Hindlimb muscle (tissue), 1 donor: ENCODE measurements around the gene SNX5. TPM values are rescaled to one million over a fixed set of nuclear protein-coding genes. Genes with fewer than 3 reads are reported as not detected.

ENCODE experiments used
- DNase-seq: peaks from one replicate; pipeline ENCODE4 v3.0.0-alpha.2; 2013
- polyA plus RNA-seq: library from polyadenylated mRNA; unstranded; fragments of 120-200 nt; gene quantifications from one replicate; pipeline ENCODE4 v1.2.1, GENCODE V29; 2013; ENCODE audit not compliant: insufficient read length

SNX5 gene
- polyA plus RNA-seq, 1 donor = 101 TPM

DNA sequence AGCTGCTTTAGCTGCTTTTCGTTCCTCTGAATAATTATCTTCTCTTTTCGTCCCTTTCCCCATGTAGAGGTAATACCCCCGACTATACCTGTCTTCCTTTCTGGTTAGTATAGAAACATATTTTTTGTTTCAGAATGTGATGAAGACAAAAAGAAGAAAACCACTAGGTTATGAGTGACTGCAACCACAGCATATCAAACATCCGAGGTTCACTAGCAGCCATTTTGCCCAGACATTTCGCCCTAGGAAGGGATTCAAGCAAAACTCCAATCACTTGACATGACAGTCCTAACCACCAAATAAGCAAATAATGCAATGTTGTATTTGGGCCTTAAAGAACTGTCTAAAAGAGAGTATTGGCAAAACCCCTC is 9.4 kb downstream of the SNX5 start:
- no peak for DNase-seq

DNA sequence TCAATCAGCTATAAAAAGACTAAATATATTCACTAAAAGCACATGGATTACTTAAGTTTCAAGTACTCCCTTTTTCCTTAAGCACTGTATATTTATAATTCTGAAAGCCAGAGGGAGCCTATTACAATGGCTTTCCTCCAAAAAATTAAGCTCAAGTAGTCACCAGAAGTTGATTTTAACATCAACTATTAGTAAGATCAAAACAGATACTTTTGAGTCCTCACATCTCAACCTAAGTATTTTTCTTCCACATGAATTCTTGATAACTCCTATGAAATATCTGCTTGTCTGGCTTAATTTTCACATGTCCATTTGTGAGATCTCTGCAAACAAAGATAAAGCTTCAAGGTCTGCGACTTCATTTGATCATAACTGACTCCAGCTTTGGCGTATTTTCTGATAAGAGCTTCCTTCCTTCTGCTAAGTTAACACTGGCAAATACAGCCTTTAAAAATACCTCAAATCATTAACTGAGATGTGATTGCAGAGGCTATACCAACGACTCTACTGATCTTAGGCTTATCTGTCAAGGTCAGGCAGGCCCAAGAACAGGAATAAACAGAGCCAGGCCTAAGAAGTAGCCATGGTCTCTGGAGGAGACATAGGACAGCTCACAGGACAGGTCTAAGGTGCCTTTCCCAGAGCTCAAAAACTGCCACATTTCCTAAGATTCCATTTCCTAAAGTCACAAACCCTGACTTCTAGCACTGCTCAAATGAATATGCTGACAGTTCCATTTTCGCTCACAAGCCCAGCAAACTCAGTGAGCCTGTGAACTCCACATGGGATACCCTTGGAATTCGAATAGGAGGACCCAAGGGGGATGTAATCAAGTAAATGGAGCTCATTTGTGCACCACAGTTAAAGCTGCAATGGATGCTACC is 10.0 kb downstream of the SNX5 start:
- no peak for DNase-seq

DNA sequence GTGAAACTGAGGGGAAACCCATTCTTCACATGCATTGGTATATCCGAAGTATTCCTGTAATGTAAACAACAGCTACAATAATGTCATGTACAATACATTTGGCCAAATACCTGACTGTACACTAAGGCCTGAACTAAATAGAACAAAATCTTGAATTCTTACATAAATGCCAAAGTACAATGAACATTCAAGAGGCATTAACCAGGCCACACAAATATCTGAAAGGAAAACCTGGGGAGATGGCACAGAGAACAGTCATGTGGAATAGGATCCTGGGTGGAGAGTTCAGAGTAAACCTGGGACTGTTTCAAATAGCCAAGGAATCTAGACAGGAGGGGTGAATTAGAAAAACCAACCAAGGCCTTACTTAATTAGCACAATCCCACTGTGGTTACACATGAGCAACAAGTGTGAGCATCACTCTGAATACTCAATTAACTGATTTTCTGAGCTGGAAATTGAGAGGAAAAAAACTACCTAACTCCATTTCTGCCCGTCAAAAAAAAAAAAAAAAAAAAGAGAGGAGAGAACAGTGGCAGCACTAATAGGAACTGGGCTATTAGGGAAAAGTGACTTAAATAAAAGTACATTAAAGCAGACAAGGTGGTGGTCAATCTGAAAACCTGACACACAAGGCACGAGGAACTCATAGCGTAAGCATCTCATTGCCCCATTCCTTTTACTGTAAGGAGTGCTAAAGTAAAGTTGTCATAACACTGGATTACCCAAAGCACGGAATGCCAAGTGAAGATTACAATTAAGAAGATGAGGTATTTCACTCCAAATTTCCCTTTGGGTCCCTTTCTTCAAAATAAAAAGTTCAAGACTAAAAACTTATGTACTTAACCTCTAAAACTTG is 10.9 kb downstream of the SNX5 start:
- no peak for DNase-seq

DNA sequence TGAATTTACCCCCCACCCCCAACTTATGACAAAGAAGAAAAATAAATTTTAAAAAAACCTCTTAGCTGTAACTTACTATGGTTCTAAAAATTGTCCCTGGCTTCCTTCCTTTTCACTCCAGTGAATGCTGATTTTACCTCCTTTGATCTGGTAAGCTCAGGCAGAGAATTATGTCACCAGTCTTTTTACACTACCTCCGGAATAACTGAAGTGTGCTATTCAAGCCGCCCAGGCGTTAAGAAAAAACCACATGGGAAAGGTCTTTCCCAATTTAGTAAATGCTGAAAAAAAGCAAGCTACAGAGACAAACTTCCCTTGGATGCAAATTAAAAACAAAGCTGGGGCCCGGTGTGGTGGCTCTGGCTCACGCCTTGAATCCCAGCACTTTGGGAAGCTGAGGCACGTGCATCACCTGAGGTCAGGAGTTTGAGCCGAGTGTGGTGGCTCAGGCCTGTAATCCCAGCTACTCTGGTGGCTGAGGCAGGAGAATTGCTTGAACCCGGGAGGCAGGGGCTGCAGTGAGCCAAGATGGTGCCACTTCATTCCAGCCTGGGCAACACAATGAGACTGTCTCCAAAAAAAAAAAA is 12.4 kb downstream of the SNX5 start:
- no peak for DNase-seq

DNA sequence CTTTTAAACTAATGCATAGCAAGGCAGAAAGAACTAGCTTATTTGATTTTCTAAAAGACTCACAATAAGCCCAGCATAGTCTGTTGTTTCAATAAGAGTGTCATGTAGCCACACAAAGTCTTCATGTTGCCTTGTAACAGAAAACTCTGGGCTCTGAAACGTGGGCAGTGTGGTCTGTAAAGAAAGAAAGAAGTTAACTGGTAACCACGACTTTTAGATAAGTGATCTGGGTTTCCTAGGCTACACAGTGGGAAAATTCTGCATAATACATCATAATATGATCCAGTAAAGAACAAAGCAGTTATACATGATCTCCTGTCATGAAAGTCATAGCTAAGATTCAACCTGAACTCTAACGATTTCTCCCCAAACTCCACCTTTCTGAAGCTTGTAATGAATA is 13.3 kb downstream of the SNX5 start:
- no peak for DNase-seq

DNA sequence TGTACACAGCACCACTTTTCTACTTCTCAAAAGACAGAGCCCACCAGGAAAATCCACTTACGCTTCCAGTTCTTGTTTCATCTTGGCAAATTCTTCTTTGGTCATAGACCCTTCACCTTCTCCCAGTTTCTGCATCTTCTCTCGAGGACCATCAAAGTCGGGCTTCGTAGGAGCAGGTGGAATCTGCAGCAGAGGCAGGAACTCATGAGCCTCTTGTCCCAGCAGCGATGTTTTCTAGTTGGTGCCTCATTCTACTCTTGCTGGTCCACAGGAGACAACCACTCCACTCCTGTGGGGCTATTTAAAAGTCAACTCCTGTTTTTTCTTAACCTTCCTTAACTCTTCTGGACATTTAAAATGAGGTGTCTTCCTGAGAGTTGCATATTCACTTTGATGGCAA is 14.7 kb downstream of the SNX5 start:
- DNase-seq = no peak

DNA sequence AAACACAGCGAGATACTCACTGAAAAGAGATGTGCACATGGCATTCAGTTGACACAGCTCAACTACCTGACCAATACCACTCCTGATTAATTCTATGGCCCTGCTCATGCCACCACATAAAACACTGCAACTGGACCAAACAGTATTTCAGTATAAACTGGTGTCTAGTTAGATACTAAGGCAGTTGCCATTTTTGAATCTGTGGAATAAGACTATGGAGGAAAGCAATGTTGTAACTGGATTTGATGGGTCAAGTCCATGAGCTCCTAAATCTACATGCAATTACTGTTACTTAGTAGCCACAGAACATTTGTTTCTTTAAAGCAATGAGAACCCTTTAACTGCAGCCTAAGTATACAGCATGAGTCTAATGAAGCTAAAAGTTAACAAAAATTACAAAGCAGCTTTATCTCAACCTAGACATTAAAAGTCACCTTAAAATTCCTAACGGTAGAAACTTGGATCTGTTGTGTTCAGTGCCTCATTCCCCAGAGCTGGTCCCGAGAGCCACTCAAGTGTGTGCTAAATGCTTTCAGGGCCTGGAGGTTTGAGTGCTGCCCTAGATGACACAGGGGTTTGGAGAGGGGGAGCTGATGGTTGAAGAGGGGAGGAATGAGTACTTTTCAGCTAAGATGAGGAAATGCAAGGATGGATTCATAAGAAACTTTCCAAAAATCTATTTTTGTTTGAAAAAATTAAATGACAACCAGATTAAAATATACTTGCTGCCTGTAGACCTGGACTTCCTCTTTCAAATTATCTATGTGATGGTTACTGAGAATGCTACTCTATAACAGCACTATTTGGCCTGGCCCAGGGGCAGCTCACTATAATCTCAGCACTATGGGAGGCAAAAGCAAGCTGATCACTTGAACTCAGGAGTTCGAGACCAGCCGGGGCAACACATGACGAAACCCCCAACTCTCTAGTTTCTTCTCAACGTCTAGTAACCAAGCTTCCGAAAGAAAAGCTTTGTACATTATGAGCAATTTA is 15.6 kb downstream of the SNX5 start:
- DNase-seq = no peak

DNA sequence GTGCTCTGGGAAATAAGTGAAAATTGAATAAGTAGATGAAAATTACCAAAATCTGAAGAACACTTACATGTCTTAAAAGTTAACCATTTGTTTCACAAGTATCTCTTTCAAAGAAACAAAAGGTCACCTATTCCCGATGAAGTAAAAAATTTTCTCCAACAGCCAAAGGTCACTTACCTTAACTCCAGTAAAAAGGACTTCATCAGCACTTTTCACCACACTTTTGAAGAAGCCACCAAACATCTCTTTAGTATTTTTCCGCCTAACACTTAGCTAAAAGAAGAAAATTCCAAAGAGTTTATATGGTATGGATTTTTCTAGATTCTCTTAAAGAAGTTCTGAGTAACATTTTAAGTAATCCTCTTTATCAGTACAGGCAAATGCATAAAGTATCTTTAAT is 17.3 kb downstream of the SNX5 start:
- no peak for DNase-seq

DNA sequence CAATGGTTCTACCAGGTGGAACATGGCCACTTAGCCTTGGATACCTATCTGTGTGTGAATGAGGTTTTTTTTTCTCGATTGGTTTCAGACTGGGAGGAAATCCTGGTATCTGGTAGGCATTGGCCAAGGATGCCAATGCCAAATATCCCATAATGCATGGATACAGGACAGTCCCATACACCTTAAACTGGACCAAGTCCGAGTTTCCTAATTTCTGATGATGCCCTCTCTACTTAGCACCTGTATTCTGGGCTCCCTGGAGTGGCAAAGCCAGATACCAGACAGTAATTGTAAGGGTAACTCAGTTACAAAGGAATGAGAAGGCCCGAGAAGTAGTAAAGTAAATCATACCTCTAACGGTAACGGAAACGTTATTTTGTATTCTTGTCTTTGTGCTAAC is 17.9 kb downstream of the SNX5 start:
- DNase-seq = no peak

DNA sequence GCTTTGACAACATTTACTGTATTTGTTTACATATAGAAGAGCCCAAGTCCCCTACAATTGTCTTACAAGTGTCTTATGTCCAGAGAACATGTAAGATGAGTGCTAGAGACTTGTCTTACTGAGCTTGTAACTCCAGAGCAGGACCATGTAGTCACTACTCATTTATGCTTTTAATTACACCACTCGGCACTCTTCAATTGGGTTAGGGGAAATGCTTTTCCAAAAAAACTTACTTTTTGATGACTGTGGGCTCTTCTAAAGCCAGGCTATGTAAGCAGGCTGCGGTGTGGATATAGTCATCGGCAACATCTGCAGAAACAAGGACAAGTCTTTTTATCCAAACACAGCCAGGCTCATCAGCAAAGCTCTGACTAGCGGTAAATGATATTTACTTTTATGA is 18.7 kb downstream of the SNX5 start:
- no peak for DNase-seq

DNA sequence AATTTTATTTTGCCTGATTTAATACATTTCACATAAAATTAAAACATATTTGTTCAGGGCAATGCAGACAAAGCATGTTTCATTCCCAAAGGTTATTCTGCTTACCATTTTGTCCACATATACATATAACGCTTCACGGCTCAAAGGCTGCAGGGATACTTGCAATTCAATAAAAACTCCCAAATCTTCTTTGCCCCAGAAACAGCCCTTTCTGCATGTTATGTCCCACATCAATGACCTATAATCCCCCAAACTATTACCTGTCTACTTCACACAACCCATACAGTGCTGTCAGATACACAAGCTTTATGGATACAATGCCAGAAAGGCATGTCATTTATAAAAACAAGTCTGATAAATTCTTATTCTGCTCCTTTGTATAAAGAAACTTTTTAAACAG is 20.2 kb downstream of the SNX5 start:
- DNase-seq = no peak

DNA sequence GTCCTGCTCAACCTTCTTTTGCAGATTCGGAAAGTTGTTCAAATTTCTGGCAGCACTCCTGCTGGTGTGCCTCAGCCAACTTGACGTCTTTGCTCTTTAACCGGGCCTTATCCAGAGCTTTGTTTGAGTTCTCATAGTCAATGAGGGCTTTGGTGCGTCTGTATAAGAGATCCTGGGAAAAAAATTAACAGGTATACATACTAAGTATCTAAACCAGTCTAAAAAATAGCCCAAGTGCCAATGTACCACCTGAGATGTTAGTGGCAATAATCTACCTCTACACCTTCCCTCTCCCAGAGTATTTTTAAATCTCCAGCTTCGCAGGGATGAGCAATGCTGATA is 21.1 kb downstream of the SNX5 start:
- no peak for DNase-seq

DNA sequence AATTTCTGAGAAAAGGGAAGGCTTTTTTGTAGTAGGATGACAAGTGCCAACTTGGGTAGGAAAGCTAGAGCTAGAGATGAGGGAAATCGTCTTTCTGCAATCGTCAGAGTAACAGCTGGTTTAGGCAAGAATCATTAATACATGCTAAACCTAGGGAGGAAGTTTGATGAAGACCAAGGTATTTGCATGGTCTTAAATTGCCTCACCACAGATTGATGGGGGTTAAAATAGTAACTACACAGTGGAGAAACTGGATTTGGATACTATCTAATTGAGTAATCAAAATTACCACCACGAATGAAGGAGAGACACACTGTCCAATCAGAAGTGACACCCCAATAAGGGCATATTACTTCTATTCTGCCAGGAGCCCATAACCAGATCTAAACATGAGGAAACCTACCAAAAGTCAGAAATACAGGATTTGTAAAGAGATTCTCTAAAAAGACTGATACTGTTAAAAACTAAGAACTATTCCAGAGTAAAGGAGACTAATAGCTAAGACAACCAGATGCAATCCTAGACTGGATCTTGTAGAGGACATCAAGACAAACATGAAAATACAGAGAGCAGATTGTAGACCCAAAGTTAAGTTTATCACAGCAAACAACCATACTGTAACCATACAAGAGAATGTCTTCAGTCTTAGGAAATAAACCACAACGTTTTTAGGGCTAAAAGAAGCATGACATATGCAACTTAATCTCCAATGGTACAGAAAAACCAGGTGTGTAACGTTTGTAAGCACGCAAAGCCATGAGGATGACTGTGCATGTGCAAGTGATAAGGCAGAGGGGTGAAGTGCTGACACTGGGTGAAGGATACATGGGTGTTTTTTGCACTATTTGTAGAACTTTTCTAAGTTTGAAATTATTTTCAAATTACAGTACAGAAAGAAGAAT is 21.8 kb downstream of the SNX5 start:
- DNase-seq = no peak

DNA sequence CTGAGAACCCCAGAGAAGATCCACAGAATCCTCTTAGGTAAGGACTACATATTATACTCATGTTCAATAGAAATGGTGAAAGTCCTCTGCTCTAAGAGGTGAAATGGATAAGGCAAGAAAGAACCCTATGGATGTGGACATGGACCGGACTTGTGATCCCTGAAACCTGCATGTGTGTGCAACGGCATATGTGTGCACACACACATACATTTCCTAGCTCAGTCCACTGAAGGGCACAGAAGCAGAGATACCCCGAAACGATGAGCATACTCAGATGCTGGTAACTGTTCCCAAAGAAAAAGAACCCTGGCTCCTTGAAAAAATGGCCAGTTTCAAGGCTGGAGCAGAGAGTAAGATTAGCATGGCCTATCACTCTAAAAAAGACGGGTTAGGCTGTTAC is 22.6 kb downstream of the SNX5 start:
- DNase-seq = no peak

DNA sequence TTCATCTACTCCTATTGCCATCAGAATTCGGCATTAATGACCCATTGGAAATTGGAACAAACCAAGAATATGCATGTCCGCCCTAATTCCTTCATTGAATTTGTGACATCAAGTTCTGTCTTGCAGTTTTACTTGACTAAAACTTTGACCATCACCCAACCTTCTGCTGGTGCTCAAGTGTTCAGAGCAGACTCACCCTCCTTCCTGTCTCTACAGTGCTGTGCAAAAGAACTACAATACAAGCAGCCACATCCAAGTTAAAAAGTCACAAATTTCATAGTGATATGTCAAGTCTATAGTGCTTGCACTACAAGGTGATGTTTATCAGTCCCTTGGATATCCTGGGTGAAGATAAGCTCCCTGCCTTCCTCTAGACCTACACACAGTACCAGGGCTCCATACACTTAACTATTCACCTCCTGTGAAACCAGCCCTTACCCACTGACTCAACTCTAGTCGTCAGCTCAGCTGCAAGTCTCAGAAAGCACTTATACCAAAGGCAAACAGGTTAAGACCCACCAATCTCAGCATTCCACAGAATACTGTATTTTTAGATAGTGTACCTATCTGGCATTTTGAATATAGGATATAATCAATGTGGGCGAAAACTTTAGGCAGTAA is 23.6 kb downstream of the SNX5 start:
- DNase-seq = no peak

DNA sequence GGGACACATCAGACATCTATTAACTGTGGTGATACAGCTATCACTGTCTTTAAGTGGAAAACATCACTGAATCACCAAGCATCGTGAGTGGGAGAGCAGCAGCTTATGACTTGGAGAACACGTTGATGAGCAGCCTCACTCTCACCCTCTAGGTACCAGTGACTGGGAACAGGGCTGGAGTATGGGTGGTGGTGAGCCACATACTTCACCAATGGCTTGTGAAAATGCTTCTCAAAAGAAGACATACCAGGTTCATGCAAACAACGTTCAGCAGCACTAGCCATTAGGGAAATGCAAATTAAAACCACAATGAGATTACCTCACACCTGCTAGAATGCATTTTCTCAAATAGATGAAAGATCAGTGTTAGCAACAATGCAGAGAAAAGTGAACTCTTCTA is 25.3 kb downstream of the SNX5 start:
- no peak for DNase-seq

DNA sequence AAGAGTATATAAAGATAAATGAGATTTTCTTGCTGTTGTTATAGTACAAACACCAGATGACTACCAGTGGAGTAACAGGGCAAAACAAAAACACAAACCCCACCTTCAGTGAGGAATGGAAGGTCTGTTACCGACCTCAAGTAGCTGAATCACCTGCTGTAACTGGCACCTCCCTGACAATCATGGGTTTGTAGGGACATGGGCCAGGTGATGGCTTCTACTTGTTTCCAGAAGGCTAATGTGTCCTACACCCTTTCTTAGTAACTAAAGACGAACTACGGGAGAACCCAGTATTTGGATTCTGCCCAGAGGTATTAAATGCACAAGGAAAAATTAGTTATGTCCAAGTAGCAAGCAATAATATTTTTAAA is 26.8 kb downstream of the SNX5 start:
- no peak for DNase-seq

DNA sequence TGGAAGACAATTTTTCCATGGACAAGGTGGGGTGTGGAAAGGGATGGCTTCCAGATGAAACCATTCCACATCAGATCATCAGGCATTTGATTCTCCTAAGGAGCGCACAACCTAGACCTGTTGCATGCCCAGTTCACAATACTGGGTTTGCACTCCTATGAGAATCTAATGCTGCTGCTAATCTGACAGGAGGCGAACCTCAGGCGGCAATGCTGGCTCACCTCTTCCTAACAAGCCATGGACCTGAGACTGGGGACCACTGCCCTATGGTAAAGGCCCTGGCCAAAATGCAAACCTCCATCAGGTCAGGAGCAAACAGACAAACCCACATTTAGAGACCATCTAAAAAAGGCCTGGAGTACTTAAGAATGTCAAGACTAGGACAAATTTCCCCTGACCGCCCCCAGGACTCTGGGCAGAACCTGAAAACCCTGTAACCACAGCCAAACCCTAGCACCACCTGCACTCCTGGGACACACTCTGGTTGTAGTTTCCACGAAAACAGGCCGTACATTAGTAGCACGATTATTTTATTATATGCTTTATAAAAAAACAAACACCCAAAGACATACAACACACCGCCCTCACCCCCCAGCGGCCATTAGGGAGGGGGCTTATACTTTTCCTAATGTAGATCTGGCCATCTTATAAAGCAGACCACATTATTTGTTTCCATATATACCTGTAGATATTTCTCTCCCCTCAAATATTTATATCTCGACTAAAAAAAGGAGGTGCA is 27.3 kb downstream of the SNX5 start:
- no peak for DNase-seq

DNA sequence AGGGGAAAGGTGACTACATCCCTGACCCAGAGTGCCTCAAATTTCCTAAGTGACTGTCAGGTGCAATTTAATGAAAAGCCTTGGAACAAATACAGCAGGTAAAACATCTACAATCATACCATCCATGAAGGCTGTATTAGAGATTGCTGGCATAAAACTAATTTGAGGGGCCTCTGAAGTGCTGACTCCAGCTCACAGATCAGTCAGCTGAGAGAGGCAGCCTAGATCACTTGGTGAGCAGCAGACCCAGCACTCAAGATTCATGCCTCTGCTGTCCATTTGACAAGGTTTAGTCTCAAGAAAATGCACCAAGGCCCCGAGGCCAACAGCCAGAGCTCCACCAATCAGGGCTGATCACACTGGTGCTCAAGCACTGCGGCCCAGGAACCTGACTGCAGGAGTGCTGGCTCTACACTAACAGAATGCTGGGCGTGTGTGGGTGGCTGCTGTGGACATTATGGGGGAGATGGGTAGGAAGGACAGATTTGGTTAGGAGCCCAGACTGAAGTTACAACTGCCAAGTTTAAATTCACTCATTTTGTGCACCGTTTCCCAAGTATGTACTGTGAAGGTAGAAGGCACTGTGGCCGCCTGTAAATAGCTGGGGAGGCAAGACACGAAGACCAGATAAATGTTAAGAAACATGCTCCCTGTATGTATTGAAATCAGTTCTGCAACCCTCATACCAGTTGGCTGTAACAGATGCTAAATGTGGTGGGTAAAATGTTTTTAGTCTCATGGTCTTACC is 28.2 kb downstream of the SNX5 start:
- DNase-seq = no peak
